HG03442 (cell line): ENCODE data around the gene NDUFA12.
"Not testable (repeated sequence)": the region's sequence is repeated elsewhere in the genome, so short reads cannot be mapped to it uniquely, and the experiment has no call there.

Experiments used
- ATAC-seq: cut with Tn5 transposase; IDR thresholded peaks from one replicate; pipeline ENCODE4 v1.9.1; 2021; ENCODE audit warnings: mild to moderate bottlenecking, moderate library complexity; ENCODE audit not compliant: unreplicated experiment

NDUFA12 gene

GRCh38 chr12:95003213-95003920 is at the start of gene NDUFA12:
Gene NDUFA12, minus strand, starts transcription at chr12:95003697. Its CDS starts 17 bp downstream, at chr12:95003680.
- ATAC-seq = peak; percentile 99

GRCh38 chr12:95051241-95051640 is 47.7 kb upstream of the NDUFA12 start:
- no peak for ATAC-seq

- no peak for ATAC-seq
Observed at GRCh38 chr12:95037906-95038305, 34.4 kb upstream of the NDUFA12 start.

GRCh38 chr12:95034750-95035149 is 31.3 kb upstream of the NDUFA12 start:
- ATAC-seq = no peak

- ATAC-seq = no peak
Observed at GRCh38 chr12:95022477-95022876, 19.0 kb upstream of the NDUFA12 start.

- ATAC-seq = no peak
Observed at GRCh38 chr12:95017482-95017881, 14.0 kb upstream of the NDUFA12 start.

GRCh38 chr12:95016120-95016519 is 12.6 kb upstream of the NDUFA12 start:
- no peak for ATAC-seq

GRCh38 chr12:95014554-95014953 is 11.1 kb upstream of the NDUFA12 start:
- no peak for ATAC-seq

GRCh38 chr12:95006206-95006605 is 2.7 kb upstream of the NDUFA12 start:
- ATAC-seq = no peak

- ATAC-seq = no peak
Observed at GRCh38 chr12:95004610-95005009, 1.1 kb upstream of the NDUFA12 start.

GRCh38 chr12:95003921-95004272 is 400 bp upstream of the NDUFA12 start:
- peak; percentile 2 for ATAC-seq

- no peak for ATAC-seq
Observed at GRCh38 chr12:95002754-95003153, 743 bp downstream of the NDUFA12 start.

- no peak for ATAC-seq
Observed at GRCh38 chr12:94998326-94998725, 5.2 kb downstream of the NDUFA12 start.

- ATAC-seq = no peak
Observed at GRCh38 chr12:94997726-94998125, 5.8 kb downstream of the NDUFA12 start.

- ATAC-seq = no peak
Observed at GRCh38 chr12:94997061-94997460, 6.4 kb downstream of the NDUFA12 start.

- ATAC-seq = no peak
Observed at GRCh38 chr12:94994312-94994711, 9.2 kb downstream of the NDUFA12 start.

GRCh38 chr12:94993855-94994254 is 9.6 kb downstream of the NDUFA12 start:
- ATAC-seq = not testable (repeated sequence)

GRCh38 chr12:94990222-94990621 is 13.3 kb downstream of the NDUFA12 start:
- no peak for ATAC-seq

- no peak for ATAC-seq
Observed at GRCh38 chr12:94988471-94988870, 15.0 kb downstream of the NDUFA12 start.

GRCh38 chr12:94987801-94988200 is 15.7 kb downstream of the NDUFA12 start:
- ATAC-seq = no peak

- no peak for ATAC-seq
Observed at GRCh38 chr12:94987076-94987669, 16.3 kb downstream of the NDUFA12 start.

GRCh38 chr12:94985099-94985498 is 18.4 kb downstream of the NDUFA12 start:
- not testable (repeated sequence) for ATAC-seq

GRCh38 chr12:94983321-94983720 is 20.2 kb downstream of the NDUFA12 start:
- ATAC-seq = no peak
